Epidermal melanocyte (primary cell): ENCODE results near the gene HDAC4.

ENCODE experiments used
- DNase-seq: peaks from one replicate; pipeline ENCODE4 v3.0.0; 2011; ENCODE audit warnings: low spot score; ENCODE audit not compliant: insufficient read length

The HDAC4 gene

DNA sequence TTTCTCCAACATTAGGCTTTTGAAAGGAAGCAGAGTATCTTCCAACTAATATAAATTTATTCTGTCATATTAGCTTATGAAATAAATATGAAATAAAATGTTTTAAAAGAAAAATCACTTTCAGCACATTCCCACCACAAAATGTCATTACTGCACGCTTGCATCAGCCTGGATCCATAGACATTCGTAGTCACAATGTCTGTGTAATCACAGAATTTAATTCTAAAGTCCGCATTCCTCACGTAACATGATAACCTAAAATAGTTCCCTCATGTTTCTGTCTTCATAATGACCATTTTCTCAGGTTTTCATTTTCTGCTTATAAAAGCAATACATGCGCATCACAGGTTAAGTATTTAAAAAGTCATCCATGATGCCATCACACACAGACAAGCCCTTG, 47.1 kb downstream of the HDAC4 start:
- DNase-seq: no peak

DNA sequence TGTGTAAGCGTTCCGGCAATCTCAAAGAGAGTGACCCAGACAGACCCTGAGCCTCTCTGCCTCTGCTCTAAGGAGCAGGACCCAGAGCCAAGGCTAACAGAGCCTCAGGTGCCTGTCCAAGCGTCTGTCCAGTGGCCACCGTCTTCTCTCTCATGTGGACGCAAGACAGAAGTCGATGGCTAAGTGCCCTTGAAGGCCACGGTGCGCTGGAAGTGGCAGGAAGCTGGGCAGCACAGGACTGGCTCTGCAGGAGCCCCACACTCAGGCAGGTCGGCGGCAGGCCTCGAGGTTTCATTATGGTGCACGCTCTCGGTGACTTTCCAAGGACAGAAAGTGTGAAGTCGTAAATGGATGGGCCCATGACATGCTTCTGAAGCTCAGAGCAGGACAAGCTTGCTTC, 49.1 kb downstream of the HDAC4 start:
- DNase-seq: no peak

DNA sequence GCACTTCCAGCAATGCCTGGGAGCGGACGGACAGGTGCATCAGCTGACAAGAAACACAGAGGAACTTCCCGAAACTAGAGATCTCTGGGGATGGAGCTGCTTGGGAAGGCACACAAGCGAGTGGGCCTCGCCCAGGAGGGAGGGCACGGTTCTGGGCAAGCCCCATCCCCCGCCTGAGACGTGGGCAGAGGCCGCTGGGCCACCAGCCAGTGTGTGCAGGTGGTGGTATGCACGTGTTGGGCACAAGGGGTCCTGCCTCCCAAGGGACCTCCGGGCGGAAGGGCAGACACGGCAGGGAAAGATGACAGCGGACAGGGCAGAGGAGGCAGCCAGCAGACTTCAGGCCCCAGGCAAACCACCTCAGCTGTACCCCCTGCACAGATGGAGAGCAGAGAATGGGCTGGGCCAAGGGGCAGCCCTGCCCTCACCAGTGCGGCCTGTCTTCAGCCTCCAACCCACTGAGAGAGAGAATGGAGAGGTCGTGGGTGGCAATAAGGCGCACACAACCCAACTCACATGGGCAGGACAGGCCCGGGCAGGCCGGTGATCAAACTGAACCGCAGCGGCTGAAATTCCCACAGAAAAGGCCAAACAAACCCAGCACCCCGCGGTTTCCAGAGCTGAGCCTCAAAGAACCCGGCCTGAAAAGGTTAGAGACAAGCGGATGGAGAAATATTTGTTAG, 51.2 kb downstream of the HDAC4 start:
- DNase-seq: no peak

DNA sequence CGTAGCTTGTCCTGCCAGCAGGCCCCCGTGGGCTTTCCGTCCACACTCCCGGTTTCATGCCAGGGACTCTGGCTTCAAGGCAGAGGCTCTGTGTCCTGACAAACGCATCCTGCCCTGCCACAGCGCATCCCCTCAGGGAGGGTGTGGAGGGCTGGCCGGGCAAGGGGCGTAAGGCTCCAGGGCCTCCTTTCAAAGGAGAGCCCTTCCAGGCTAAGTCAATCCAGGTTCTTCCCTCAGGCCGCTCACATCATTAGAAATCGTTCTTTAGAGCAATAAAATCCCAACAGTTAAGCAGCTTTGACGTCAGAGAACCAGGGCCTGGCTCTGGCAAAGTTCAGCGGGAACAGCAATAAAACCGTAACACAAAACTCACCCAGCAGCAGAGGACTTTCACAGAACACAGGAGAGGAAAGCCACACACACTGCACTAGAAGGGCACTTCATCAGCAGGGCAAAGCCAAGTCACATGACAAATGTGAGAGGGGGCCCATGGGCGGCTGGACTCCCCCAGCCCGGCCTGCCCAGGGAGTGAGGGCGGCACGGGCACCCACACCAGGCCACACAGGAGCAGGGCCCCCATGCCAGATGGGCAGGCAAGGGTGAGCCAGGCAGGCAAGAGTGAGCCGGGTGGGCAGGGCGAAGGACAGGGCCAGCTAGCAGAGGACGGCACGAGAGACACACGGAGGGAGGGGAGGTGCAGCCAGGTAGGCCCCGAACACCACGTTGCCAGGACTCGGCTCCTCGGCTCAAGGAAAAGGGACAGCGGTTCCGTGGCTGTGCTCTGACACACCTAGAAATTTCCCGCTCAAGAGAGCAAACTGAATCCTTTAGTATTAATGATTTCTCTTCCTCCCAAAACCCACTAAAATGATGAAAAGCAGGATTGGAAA, 52.0 kb downstream of the HDAC4 start:
- DNase-seq: peak; percentile 51

DNA sequence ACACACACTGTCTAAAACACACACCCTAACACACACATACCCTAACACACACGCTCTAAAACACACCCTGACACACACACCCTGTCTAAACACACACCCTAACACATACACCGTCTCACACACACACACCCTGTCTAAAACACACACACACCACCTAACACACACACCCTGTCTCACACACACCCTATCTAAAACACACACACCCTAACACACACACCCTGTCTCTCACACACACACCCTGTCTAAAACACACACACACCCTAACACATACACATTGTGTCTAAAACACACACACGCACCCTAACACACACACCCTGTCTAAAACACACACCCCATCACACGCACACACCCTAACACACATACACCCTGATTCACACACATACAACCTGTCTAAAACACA, 54.1 kb downstream of the HDAC4 start:
- DNase-seq: no peak

DNA sequence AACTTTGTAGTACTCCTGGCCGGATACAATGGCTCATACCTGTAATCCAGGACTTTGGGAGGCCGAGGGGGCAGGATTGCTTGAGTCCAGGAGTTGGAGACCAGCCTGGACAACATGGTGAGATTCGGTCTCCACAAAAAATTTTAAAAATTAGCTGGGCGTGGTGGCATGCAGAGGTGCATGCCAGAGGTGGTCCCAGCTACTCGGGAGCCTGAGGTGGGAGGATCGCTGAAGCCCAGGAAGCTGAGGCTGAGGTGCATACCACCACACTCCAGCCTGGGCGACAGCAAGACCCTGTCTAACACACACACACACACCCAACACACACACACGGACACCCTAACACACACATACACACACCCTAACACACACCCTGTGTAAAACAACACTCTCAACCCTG, 55.6 kb downstream of the HDAC4 start:
- DNase-seq: no peak

DNA sequence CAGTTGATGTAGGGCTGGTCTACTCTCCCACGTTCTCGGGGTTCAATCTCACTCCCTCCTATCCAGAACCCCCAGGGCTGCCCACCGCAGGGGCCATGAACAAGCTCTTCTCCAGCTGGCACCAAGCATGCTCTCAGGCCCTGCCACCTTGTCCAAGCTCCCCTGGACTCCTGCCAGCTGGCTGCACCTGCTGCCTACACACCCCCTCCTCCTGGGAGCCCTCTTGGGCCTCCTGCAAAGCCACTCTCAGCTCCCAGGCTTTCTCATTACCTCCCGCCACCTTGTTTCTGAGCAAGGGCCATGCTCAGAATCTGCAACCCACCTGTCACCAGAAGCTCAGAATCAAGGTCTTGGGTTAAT, 56.0 kb downstream of the HDAC4 start:
- DNase-seq: no peak

DNA sequence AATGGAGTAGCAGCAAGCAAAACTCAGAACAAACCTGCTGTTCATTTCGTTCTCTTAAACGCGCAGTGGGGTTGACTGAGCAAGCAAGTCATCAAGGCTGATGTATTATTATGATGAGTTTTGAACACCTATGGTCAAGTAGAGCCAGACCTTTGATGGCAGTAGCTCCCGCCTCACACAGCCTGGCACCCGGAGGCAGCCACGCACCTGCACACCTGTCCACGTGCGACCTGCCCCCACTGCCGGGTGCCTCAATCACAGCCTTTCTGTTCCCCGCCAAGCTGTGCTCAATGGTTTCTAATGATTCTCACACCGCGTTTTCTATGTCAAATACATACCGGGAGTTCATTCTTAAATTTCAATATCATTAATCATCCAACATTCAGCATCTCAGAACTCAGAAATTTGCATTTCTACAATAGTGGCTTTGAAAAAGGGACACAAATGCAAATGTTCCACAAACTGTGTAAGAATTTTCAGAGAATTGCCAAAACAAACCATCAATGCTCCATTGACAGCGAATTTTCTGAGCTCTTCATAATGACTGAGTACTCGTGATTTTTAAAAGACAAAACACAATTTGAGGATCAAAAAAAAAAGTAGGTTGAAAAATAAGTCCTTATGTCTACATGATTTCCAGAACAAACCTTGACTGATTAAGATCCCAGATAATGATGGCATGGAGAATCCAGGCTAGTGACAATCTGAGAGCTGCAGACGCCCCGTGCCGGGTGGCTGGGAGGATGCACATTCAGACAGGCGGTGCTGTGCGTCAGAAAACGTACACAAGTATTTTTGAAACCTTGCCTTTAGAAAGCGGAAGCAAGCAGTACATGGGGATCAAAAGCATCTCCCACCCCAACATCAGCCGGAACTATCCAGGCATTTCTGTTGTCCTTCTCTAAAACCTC, 56.6 kb downstream of the HDAC4 start:
- no peak for DNase-seq

DNA sequence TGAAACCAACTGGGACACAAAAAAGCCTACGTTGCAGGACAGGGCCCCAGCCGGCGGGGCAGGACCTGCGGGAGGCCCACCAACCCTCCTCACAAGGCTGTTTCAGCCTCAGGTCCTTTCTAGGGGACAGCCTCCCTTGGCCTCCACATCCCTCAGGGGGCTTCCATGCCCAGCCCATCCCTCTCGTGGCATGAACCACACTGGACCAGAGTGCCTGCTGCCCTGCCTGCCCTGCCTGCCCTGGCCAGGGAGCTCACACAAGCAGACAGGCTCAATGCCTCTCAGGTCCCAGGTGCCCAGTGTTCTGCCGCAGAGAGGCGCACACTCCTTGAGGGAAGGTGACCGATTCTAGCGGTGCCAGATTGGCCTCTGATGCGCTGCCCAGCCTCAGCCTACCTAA, 57.4 kb downstream of the HDAC4 start:
- no peak for DNase-seq

DNA sequence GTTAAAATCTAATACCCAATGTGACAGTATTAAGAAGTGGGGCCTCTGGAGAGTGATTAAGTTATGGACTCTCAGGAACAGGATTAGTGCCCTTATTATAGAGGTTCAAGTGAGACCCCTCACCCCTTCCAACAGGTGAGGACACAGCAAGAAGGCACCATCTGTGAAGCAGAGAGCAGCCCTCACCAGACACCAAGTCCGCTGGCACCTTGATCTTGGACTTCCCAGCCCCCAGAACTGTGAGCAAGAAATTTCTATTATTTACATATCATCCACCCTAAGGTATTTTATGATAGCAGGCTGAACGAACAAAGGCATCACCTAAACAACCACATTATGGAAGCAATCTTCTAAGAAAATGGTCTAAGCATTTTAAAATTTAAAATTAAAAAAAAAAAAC, 59.0 kb downstream of the HDAC4 start:
- no peak for DNase-seq

DNA sequence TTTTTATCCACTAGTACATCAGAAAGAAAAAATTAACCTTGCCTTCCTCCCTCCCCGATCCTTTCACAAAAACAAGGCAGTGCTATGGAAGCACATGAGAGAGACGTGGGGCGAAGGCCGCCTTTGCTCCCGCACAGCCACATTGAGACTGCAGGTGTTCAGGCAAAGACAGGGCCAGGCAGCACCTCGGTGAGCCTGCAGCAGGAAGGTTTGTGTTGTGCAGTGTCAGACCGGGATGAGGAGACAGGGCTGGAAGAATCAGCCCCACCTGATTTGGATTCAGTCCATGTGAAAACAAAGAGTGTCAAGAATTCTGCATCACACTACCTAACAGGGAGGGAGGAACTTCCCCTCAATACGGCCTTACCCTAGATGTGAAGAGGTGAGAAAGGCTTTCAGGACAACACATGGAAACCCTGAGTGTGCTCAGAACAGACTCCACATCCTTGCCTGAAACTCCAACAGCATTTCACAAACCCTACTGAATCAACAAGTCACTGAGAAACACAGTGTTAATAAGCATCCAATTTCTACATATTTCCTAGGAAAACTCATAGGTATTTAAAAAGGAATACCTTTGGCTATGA, 59.6 kb downstream of the HDAC4 start:
- no peak for DNase-seq

DNA sequence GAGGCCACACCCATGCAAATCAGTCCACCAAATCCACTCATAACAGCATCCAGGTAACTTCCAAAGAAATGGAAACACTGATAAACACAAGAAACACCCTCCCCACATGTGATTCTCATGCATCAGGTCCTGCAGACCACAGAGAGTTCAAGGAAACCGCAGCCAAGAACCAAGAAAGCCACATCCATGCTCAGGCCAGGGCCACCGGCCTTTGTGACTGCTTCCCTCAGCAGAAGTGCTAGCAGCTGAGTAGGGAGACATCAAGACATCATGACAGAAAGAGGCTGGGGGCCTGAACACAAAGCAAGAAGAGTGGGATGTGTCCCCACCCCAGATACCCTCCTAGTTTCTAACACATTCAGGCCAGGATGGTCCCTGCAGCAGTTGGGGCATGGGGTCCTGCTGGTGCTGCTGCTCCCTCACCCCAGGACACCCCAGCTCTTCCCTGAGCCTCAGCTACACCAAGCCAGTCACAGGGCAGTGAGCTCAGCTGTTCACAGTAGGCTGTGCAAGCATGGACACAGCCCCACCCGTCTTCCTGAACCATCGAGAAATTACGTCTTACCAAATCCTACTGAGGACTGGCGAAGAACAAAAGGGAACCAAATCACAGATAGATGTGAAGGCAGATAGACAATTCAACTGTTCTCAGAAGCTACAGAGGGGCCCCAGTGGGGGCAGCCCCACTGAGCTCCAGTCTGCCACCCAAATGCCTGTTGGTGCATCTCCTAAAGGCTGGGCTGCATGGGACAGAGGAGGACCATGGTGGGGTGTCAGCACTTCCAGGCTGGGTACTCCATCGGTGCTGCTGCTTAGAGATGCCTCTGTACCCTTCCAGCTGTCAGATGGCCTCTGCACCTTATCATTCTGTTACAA, 60.9 kb downstream of the HDAC4 start:
- no peak for DNase-seq

DNA sequence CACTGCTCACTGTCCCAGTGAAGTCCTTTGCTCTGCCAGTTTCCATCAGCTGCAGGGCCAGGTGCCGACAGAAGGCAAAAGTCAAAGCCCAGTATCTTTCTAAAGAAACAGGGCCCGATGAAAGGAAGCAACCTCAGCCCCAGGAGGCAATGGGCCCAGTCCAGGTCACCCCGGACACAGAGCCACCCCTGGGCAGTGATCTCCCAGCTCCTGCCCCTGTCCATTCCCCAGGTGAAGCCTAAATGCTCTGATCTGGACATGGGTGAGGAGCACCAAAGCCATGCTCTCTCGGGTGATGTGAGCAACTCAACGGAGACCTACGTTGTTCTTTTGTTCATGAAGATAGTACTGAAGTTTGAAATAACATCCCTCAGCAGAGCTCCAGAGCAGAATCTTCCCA, 61.6 kb downstream of the HDAC4 start:
- no peak for DNase-seq

DNA sequence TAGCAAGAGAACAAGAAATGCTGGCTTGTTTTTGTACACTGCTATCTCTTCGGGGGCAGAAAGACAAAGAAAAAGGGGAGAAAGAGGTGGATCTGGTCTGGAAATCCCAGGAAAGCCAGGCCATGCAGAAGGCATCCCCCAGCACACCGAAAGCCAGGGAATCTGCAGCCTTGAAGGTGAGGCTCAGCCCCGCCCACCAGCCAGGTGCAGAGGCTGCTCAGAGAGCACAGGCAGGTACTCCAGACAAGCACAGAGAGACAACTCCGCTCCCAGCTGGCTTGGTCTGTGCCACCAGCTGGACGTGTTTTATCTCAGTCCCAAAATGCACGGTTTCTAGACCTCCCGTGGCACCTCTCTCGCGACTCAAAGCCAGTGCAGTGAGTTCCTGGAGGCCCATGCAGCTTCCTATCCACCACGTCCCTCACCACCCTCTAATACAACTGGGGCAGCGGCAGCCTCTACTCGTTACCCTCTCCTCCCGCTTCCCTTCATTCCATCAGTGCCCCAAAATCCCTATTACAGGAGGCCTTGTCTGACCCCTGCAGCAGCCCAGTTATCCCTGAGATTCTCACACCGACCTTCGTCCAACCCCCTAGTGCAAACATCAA, 62.8 kb downstream of the HDAC4 start:
- DNase-seq: no peak

DNA sequence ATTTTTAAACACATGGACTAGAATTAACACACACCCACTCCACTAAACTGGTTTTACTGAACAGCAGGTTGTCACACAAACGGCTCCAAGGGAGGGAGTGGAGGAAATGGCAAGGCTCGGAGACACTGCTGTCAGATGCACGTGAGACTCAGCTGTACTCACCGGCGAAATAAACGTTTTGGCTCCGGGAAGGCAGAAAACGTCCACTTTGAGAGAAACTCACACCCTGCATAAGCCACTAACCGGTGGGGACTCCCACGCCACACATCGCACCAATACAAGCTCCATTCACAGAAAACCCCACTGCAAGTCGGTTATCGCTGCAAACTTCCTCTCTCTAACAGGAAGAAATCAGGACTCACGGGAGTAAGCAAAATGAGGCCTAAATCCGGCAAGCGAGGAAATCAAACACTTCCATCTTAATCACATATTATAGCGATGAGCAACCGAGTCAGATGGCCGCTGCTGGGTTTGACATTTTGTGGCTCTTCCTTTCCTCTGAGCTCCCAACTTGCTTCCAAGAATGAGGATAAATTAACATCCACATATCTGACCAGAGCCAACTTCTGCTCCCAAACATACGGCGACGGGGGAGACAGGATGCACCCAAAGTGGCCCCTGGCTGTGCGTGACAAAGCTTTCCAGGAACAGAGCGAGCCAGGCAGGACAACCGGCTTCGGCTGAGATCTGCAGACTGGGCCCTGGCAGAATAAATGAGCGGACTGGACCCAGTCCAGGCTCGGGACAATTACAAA, 63.5 kb downstream of the HDAC4 start:
- DNase-seq: no peak

DNA sequence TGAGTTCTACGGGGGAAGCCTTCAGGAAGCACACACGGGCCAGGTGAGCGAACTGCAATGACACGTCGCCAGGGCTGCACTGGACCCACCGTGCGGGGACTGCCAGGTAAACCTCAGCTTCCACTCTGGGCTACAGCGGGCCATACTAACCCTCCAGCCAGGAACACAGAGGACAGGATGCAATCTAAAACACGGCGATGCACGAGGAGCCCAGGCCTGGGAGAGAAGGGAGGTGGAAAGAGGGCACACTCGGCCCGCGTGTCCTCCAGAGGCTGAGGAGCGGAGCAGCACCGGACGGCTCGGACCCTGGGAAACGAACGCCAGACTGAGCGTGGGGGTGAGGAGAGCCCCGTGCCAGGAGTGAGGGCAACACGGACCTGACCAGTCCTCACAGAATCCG, 69.3 kb downstream of the HDAC4 start:
- no peak for DNase-seq

DNA sequence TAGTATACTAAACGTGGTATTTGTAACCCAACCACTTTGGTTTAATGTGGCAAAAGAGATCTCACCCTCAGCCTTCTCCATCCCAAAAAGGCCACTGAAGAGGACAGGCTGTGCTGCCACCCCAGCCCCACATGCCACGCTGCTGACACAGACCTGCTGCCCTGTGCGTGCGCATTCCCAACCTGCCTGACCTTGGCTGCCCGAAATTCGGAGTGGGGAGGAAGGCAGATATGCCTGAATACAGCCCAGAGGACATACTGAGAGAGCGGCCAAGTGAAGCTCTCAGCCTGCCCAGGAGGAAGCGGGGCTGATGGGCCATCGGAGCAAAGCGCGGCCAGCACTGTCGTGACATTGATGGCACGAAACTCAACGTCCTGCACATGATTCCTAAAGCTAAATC, 70.0 kb downstream of the HDAC4 start:
- no peak for DNase-seq

DNA sequence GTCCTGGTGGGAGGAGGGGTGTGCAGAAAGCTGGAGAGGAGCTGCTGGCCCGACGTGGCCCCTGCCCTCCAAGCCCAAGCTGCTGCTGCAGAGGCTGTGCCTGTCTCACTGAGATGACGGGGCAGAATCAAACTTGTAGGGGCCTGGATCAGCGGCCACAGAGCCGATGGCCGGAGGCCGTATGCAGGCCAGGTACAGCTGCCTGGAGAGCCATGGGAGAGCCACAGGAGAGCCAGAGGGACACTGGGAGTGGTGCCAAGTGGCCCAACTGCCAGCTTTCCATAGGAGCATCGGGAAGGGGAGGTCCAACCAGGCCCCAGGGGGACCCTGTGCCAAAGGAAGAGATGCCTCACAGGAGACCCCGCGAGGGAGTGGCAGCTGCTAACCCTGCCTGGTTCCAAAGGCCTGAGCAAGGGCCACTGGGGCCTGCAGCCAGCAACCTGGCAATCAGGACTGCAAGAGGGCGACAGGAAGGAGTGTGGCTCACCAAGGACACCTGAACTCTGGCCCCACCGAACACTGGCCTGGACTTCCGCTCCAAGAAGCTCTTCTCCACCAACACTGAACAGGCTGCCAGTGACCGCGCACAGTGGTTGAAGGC, 70.7 kb downstream of the HDAC4 start:
- no peak for DNase-seq
